T follicular helper cell (primary cell): ENCODE measurements around the gene LPIN2.
"Not testable (repeated sequence)": the region's sequence is repeated elsewhere in the genome, so short reads cannot be mapped to it uniquely, and the experiment has no call there.

ENCODE experiments used
- DNase-seq: peaks from one replicate; pipeline ENCODE4 v3.0.0-alpha.2; 2020; ENCODE audit warnings: low read depth
- total RNA-seq, 2 experiments: gene quantifications; one replicate each; lab custom pipeline; 2026; lab: John Stamatoyannopoulos, UW

The LPIN2 gene
- total RNA-seq, result 327 to 328 reads per million in 2 experiments

- DNase-seq, result peak; percentile 95
These were observed at the start of gene LPIN2 for GRCh38 chr18:3013024-3013804. Gene LPIN2 (minus strand): TSS chr18:3013144. CDS start chr18:2960840, 52,304 bp downstream.

- no peak for DNase-seq
These were observed 48.8 kb upstream of the LPIN2 start for GRCh38 chr18:3061581-3062312.

- no peak for DNase-seq
These were observed 48.0 kb upstream of the LPIN2 start for GRCh38 chr18:3060667-3061580.

GRCh38 chr18:3059272-3059671, 46.3 kb upstream of the LPIN2 start:
- no peak for DNase-seq

- DNase-seq, result no peak
These were observed 45.6 kb upstream of the LPIN2 start for GRCh38 chr18:3058328-3059191.

- no peak for DNase-seq
These were observed 44.6 kb upstream of the LPIN2 start for GRCh38 chr18:3057526-3057925.

- no peak for DNase-seq
These were observed 43.4 kb upstream of the LPIN2 start for GRCh38 chr18:3056311-3056710.

GRCh38 chr18:3055816-3056215, 42.9 kb upstream of the LPIN2 start:
- DNase-seq, result no peak

GRCh38 chr18:3055186-3055728, 42.3 kb upstream of the LPIN2 start:
- no peak for DNase-seq

- no peak for DNase-seq
These were observed 41.8 kb upstream of the LPIN2 start for GRCh38 chr18:3054780-3055179.

GRCh38 chr18:3054214-3054613, 41.3 kb upstream of the LPIN2 start:
- no peak for DNase-seq

- DNase-seq, result no peak
These were observed 40.1 kb upstream of the LPIN2 start for GRCh38 chr18:3053081-3053480.

- DNase-seq, result no peak
These were observed 39.4 kb upstream of the LPIN2 start for GRCh38 chr18:3052411-3052758.

- DNase-seq, result no peak
These were observed 38.9 kb upstream of the LPIN2 start for GRCh38 chr18:3051718-3052410.

GRCh38 chr18:3049897-3050454, 37.0 kb upstream of the LPIN2 start:
- not testable (repeated sequence) for DNase-seq

- no peak for DNase-seq
These were observed 35.9 kb upstream of the LPIN2 start for GRCh38 chr18:3048820-3049349.

GRCh38 chr18:3048121-3048520, 35.2 kb upstream of the LPIN2 start:
- DNase-seq, result no peak

GRCh38 chr18:3046216-3046808, 33.4 kb upstream of the LPIN2 start:
- DNase-seq, result no peak

GRCh38 chr18:3044931-3045698, 32.2 kb upstream of the LPIN2 start:
- DNase-seq, result no peak
